GM23248 (cell line): Measurements from ENCODE around the gene SPOCD1.

Source experiments
- EZH2 ChIP-seq: fragments of 200-600 bp; sonication (generic); IDR thresholded peaks from 2 replicates; pipeline ENCODE4 v1.6.1; 2018; ENCODE audit warnings: antibody characterized with exemption, mild to moderate bottlenecking; ENCODE audit not compliant: insufficient read depth, poor library complexity, severe bottlenecking
- EZH2phosphoT487 ChIP-seq: fragments of 200-600 bp; sonication (generic); IDR thresholded peaks from 2 replicates; pipeline ENCODE4 v1.6.1; 2018; ENCODE audit warnings: antibody characterized with exemption, moderate library complexity, mild to moderate bottlenecking, low read depth; ENCODE audit not compliant: insufficient read depth

GRCh38 chr1:31860581-31860980, 44.8 kb upstream of the SPOCD1 start:
- TF ChIP-seq EZH2 (no peak), EZH2phosphoT487 (no peak)
